Thoracic aorta (tissue), 2 donors: ENCODE data around the gene CORIN. TPM values are rescaled to one million over a fixed set of nuclear protein-coding genes. Genes with fewer than 3 reads are reported as not detected.

Experiments
- ATAC-seq: fragments of 150-250 bp; one replicate; pipeline ENCODE4 v1.8.0; 2017; ENCODE audit warnings: low read depth; ENCODE audit not compliant: insufficient number of reproducible peaks, low FRiP score
- DNase-seq: peaks from one replicate; pipeline ENCODE4 v3.0.0-alpha.2; 2020; ENCODE audit warnings: low spot score
- H3K27ac ChIP-seq, 2 donors: fragments of 200-600 bp; sonication (generic); 1 replicate in 1 of 2; 2 replicates in 1 of 2; pipeline ENCODE4 v1.5.1; 2016; ENCODE audit warnings: mild to moderate bottlenecking in 2 of 2, moderate library complexity in 2 of 2
- H3K27me3 ChIP-seq: fragments of 200-600 bp; sonication (generic); replicated peaks from 2 replicates; pipeline ENCODE4 v1.6.0; 2016; ENCODE audit warnings: mild to moderate bottlenecking; ENCODE audit not compliant: insufficient read depth
- H3K36me3 ChIP-seq: fragments of 200-600 bp; sonication (generic); one replicate; pipeline ENCODE4 v1.5.1; 2016
- H3K4me1 ChIP-seq, 2 donors: fragments of 200-600 bp; sonication (generic); 1 replicate in 1 of 2; 2 replicates in 1 of 2; pipeline versions ENCODE4 v1.5.1 to v1.6.0; 2016; ENCODE audit warnings: low read depth in 2 of 2, mild to moderate bottlenecking in 1 of 2; ENCODE audit not compliant: control insufficient read depth in 1 of 2
- H3K4me3 ChIP-seq: fragments of 200-600 bp; sonication (generic); 2 replicates; pipeline ENCODE4 v1.5.1; 2016; ENCODE audit warnings: mild to moderate bottlenecking
- H3K9me3 ChIP-seq: fragments of 200-600 bp; sonication (generic); 2 replicates; pipeline ENCODE4 v1.5.1; 2016
- total RNA-seq, 2 donors: library from RNA; depleted of rRNA; stranded (reverse); fragments of >200 nt; gene quantifications; one replicate each; pipeline versions ENCODE4 v1.1.0 to v1.2.3, GENCODE V29; 2016
- TF ChIP-seq, protein P1 (sequence below): fragments of 200-600 bp; sonication (generic); IDR thresholded peaks from one replicate; pipeline ENCODE4 v1.5.1; 2019; ENCODE audit warnings: antibody characterized with exemption

CORIN gene
- total RNA-seq, 2 donors from 2014 or later: 0.63 to 1.9 TPM

DNA sequence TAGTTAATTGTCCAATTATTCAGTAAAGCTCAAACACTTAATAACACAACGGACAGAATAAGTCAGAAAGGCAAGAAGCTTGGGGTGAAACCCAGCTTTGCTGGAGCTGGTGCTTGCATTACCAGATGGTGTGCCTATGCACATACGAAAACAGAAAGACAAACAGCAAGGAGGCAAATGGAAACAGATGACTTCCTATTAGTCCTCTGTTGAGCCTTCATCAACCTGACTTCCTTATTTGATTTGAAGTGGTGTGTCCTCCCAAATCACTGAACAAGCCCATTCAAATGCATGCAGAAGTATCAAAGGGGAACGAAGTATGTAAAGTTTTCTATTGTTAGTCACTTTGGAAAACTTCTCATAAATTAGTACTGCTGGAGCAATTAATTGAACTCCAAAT, 186.6 kb downstream of the CORIN start:
- no peak for ATAC-seq
- Histone ChIP-seq H3K27ac (no peak overlapping the region), H3K4me3 (no peak overlapping the region), H3K9me3 (no peaks in the 10 kb centered on the region), H3K4me1 (peaks cover 0 to 12% of the 10 kb centered on the region in 2 donors), H3K36me3 (no peaks in the 10 kb centered on the region), H3K27me3 (no peaks in the 10 kb centered on the region)
- TF ChIP-seq, protein P1, sequence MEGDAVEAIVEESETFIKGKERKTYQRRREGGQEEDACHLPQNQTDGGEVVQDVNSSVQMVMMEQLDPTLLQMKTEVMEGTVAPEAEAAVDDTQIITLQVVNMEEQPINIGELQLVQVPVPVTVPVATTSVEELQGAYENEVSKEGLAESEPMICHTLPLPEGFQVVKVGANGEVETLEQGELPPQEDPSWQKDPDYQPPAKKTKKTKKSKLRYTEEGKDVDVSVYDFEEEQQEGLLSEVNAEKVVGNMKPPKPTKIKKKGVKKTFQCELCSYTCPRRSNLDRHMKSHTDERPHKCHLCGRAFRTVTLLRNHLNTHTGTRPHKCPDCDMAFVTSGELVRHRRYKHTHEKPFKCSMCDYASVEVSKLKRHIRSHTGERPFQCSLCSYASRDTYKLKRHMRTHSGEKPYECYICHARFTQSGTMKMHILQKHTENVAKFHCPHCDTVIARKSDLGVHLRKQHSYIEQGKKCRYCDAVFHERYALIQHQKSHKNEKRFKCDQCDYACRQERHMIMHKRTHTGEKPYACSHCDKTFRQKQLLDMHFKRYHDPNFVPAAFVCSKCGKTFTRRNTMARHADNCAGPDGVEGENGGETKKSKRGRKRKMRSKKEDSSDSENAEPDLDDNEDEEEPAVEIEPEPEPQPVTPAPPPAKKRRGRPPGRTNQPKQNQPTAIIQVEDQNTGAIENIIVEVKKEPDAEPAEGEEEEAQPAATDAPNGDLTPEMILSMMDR: no peak
- no peak for DNase-seq

- H3K27me3 ChIP-seq: no peaks in the 10 kb centered on the region
- H3K4me3 ChIP-seq: no peak overlapping the region
- no peaks in the 10 kb centered on the region for H3K36me3 ChIP-seq
- ATAC-seq (no peak), DNase-seq (no peak)
- TF ChIP-seq, protein P1: no peak
- H3K27ac ChIP-seq: no peak overlapping the region
- H3K9me3 ChIP-seq: no peaks in the 10 kb centered on the region
- H3K4me1 ChIP-seq: peaks cover 0 to 12% of the 10 kb centered on the region in 2 donors
Observed at GRCh38 chr4:47650584-47651130, 187.2 kb downstream of the CORIN start.

DNA sequence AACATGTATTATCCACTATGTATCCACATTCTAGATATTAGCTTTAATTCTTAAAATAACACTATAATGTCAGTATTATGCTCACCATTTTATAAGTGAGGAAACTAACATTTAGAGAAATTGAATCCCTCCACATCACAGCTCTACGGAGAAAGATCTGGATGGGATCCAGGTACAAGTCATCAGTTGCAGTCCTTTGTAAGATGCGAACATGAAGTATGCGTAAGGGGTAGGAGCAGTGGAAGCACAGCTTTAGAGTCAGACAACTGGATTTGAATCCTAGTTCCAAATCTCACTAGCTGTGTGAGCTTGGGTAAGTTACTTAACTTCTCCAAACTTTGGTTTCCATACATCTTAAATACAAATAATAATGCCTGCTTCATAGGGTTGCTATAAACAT, 190.3 kb downstream of the CORIN start:
- TF ChIP-seq, protein P1: no peak
- no peak for ATAC-seq

DNA sequence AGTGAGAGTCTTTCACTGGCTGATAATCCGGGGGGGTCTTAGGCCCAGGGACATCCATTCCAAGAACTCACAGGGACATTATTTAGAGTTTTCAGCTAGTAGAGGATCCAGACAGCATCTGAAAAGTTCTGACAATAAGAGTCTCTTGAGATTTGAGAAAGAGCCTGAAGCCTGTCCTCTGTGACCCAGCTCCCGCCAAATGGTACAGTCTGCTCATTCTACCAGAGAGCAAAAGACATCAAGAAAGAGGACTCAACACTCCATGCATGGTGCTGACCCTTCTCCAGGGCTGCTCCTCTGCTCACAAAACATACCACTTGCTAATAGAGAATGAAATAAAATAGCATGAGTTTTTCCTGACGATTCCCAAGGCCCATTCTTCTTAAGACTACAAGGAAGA, 190.8 kb downstream of the CORIN start:
- H3K4me3 ChIP-seq: no peak overlapping the region
- DNase-seq (no peak), ATAC-seq (no peak)
- no peak overlapping the region for H3K27ac ChIP-seq
- H3K4me1 ChIP-seq: peaks cover 0 to 12% of the 10 kb centered on the region in 2 donors
- TF ChIP-seq, protein P1: no peak
- no peaks in the 10 kb centered on the region for H3K9me3 ChIP-seq
- H3K27me3 ChIP-seq: no peaks in the 10 kb centered on the region
- H3K36me3 ChIP-seq: no peaks in the 10 kb centered on the region

More for the DNA sequence above, 190.3 kb downstream of the CORIN start:
- Histone ChIP-seq H3K4me3 (no peak overlapping the region), H3K9me3 (no peaks in the 10 kb centered on the region), H3K4me1 (peaks cover 0 to 12% of the 10 kb centered on the region in 2 donors), H3K36me3 (no peaks in the 10 kb centered on the region), H3K27me3 (no peaks in the 10 kb centered on the region), H3K27ac (no peak overlapping the region)
- DNase-seq: no peak

GRCh38 chr4:47646372-47646771, 191.5 kb downstream of the CORIN start:
- Histone ChIP-seq H3K27me3 (no peaks in the 10 kb centered on the region), H3K4me3 (no peak overlapping the region), H3K4me1 (peaks cover 0 to 12% of the 10 kb centered on the region in 2 donors), H3K9me3 (no peaks in the 10 kb centered on the region), H3K36me3 (no peaks in the 10 kb centered on the region), H3K27ac (no peak overlapping the region)
- ATAC-seq (no peak), DNase-seq (no peak)
- TF ChIP-seq, protein P1: no peak
